ENCODE data around the gene PRUNE2.

DNA sequence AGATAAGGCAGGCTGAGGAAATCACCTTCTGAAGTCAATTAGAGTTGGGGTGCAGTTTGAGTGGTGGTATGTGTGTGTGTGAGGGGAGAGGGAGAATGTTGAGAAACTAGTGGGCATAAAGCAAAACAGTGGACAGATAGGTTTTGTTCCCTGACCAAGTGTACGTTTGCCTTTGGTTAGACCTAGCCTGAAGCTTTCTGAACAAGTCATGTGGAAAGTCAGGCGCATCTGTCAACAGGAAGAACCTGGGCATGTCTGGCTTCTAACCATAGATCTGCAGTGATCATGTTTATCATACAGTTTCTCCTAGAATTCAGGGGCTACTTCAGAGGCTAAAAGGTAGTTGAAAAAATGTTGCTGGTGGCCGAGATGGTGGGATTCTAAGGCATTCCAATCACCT lies 284.9 kb downstream of the PRUNE2 start:
- TF ChIP-seq, protein P1, sequence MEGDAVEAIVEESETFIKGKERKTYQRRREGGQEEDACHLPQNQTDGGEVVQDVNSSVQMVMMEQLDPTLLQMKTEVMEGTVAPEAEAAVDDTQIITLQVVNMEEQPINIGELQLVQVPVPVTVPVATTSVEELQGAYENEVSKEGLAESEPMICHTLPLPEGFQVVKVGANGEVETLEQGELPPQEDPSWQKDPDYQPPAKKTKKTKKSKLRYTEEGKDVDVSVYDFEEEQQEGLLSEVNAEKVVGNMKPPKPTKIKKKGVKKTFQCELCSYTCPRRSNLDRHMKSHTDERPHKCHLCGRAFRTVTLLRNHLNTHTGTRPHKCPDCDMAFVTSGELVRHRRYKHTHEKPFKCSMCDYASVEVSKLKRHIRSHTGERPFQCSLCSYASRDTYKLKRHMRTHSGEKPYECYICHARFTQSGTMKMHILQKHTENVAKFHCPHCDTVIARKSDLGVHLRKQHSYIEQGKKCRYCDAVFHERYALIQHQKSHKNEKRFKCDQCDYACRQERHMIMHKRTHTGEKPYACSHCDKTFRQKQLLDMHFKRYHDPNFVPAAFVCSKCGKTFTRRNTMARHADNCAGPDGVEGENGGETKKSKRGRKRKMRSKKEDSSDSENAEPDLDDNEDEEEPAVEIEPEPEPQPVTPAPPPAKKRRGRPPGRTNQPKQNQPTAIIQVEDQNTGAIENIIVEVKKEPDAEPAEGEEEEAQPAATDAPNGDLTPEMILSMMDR (IDR thresholded peaks at IDR 0.05): no peak
- no peak for TF ChIP-seq POLR2A (IDR thresholded peaks at IDR 0.05)
